ENCODE results near the gene MICU1.
"Not testable (repeated sequence)": the region's sequence is repeated elsewhere in the genome, so short reads cannot be mapped to it uniquely, and the experiment has no call there.

Gene MICU1

DNA sequence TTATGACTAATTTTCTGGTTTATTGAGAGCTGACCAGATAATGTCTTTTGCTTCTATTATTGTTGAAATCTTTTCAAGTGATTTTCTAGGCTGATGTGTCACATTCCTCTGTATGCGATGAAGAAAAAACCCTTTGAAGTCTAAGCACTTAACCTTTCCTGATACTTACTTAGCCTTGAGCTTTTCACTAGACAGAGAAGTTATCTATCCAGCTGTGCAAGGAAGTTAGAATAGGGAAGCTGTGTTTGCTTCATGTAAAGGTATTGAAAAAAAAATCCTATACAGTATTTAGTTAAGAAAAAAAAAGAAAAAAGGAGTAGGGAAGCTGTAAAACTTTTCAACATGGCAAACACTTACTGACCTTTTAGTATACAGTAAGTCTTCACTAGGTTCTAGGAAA lies 153.6 kb downstream of the MICU1 start:
- ChIA-PET POLR2A (interaction anchor here (0.6 kb wide), 1 partner anchor 204 kb away, joined by 5 read pairs; no protein-coding TSS in a partner anchor), CTCF (interaction anchor here (1.0 kb wide), 1 partner anchor 11 kb away, joined by 3 read pairs; no protein-coding TSS in a partner anchor)
- TF ChIP-seq, protein P1, sequence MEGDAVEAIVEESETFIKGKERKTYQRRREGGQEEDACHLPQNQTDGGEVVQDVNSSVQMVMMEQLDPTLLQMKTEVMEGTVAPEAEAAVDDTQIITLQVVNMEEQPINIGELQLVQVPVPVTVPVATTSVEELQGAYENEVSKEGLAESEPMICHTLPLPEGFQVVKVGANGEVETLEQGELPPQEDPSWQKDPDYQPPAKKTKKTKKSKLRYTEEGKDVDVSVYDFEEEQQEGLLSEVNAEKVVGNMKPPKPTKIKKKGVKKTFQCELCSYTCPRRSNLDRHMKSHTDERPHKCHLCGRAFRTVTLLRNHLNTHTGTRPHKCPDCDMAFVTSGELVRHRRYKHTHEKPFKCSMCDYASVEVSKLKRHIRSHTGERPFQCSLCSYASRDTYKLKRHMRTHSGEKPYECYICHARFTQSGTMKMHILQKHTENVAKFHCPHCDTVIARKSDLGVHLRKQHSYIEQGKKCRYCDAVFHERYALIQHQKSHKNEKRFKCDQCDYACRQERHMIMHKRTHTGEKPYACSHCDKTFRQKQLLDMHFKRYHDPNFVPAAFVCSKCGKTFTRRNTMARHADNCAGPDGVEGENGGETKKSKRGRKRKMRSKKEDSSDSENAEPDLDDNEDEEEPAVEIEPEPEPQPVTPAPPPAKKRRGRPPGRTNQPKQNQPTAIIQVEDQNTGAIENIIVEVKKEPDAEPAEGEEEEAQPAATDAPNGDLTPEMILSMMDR (IDR thresholded peaks at IDR 0.05; ENCODE audit: insufficient read depth, low read length, missing control alignments): no peak
- DNase-seq (ENCODE audit: low read depth, low spot score): no peak
- H3K4me3 ChIP-seq (ENCODE audit: low read depth, low read length): no peak overlapping the region

DNA sequence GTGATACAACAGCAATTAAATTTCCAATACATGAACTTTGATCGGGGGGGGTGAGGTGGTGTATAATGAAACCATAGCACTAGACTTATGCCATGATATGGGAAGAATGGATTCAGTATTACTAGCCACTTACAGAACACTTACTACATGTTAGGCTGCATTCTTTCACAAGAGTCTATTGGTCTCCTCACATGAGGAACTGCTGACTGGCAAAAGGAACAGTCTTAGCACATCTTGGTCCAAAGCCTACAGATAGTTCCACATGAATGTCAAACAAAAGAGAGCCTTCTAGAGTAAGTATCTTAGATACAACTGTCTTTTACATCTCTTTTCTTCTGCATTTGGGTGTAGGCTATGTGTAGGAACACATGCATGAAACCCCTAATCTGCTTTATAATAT lies 155.2 kb downstream of the MICU1 start:
- DNase-seq (ENCODE audit: low read depth, low spot score): no peak
- TF ChIP-seq, protein P1 (IDR thresholded peaks at IDR 0.05; ENCODE audit: insufficient read depth, low read length, missing control alignments): no peak
- ChIA-PET POLR2A (no interaction called here), CTCF (no interaction called here)
- no peak overlapping the region for H3K4me3 ChIP-seq (ENCODE audit: low read depth, low read length)

DNA sequence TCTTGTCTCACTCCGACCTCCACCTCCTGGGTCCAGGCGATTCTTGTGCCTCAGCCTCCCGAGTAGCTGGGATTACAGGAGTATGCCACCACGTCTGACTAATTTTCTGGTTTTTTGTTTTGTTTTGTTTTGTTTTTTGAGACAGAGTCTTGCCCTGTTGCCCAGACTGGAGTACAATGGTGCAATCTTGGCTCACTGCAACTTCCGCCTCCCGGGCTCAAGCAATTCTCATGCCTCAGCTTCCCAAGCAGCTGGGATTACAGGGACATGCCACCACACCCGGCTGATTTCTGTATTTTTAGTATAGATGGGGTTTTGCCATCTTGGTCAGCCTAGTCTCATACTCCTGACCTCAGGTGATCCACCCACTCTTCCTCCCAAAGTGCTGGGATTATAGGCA lies 158.8 kb downstream of the MICU1 start:
- H3K4me3 ChIP-seq (ENCODE audit: low read depth, low read length); DNase-seq (ENCODE audit: low read depth, low spot score); POLR2A ChIA-PET; CTCF ChIA-PET: not testable (repeated sequence)

DNA sequence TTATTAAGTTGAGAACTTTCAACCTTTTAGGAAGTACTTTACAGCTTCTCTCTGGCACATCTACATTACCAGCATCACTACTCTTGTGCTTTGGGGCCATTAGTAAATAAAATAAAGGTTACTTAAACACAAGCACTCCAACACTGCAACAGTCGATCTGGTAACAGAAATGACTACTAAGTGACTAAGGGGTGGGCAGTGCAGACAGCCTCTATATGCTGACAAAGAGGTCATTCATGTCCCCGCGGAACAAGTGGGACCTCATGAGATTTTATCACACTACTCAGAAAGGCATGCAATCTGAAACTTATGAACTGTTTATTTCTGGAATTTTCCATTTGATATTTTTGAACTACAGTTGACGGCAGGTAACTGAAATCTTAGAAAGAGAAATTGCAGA lies 159.9 kb downstream of the MICU1 start:
- CTCF ChIA-PET: no interaction called here
- H3K4me3 ChIP-seq (ENCODE audit: low read depth, low read length): no peak overlapping the region
- DNase-seq (ENCODE audit: low read depth, low spot score): no peak
- TF ChIP-seq, protein P1 (IDR thresholded peaks at IDR 0.05; ENCODE audit: insufficient read depth, low read length, missing control alignments): no peak
- POLR2A ChIA-PET: interaction anchor here (0.6 kb wide), 1 partner anchor 544 kb away, joined by 4 read pairs; no protein-coding TSS in a partner anchor

DNA sequence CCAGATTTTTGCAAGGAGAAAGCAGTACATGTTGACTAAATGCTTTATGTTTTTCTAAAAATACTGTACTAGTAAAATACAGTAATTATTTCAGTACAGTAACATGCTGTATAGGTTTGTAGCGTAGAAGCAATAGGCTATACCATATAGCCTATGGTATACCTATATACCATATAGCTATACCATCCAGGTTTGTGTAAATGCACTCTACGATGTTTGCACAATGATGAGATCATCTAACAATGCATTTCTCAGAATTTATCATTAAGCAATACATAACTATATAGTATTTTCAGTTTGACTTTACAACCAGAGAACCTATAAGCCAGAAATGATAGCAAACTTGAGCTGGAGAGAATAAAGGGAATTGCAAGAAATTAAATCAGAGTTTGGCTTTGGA lies 161.4 kb downstream of the MICU1 start:
- TF ChIP-seq, protein P1 (IDR thresholded peaks at IDR 0.05; ENCODE audit: insufficient read depth, low read length, missing control alignments): no peak
- ChIA-PET POLR2A (no interaction called here), CTCF (no interaction called here)
- DNase-seq (ENCODE audit: low read depth, low spot score): no peak
- H3K4me3 ChIP-seq (ENCODE audit: low read depth, low read length): no peak overlapping the region

DNA sequence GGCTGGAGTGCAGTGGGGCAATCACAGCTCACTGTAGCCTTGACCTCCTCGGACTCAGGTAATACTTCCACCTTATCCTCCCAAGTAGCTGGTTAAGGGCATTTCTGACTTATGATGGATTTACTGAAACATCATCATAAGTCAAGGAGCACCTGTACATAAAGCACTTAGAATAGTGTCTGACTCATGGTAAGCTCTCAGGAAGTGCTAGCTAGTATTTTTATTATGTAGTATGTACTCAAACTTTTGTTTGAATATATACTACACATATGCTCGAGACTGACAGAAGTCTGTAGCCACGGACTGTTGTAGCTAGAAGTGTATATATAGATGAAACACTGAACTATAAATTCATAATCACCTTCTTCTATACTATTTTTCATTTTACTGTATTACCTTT lies 163.6 kb downstream of the MICU1 start:
- no peak overlapping the region for H3K4me3 ChIP-seq (ENCODE audit: low read depth, low read length)
- TF ChIP-seq, protein P1 (IDR thresholded peaks at IDR 0.05; ENCODE audit: insufficient read depth, low read length, missing control alignments): no peak
- CTCF ChIA-PET: no interaction called here
- DNase-seq (ENCODE audit: low read depth, low spot score): no peak
- POLR2A ChIA-PET: no interaction called here

DNA sequence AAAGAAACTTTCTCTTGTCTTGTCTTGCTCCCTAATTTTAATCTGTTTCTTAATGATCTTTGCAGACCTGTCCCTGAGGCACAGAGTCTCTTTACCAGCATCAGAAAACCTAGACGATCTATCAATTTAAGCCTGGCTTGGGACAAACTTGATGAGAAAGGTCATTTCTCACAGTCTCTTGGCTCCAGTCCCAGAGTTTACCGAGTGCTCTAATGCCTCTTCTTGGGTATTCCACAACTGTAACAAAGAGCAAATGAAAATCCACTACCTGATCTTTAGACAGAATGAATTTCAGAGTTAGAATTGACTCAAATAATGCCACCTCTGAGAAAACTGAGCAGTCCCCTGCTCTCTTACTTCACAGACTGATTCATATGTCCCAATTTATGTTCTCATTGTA lies 164.8 kb downstream of the MICU1 start:
- ChIA-PET CTCF (no interaction called here), POLR2A (no interaction called here)
- TF ChIP-seq, protein P1 (IDR thresholded peaks at IDR 0.05; ENCODE audit: insufficient read depth, low read length, missing control alignments): no peak
- DNase-seq (ENCODE audit: low read depth, low spot score): no peak
- H3K4me3 ChIP-seq (ENCODE audit: low read depth, low read length): no peak overlapping the region

Measured in AG04449 (cell line).